Left ventricle myocardium inferior (tissue), 1 donor: ENCODE measurements around the gene SLC24A3. TPM values are rescaled to one million over a fixed set of nuclear protein-coding genes. Genes with fewer than 3 reads are reported as not detected.

Experiments
- DNase-seq: peaks from one replicate; pipeline ENCODE4 v3.0.0-alpha.2; 2020
- H3K27ac ChIP-seq: fragments of 200-600 bp; replicated peaks from 2 replicates; pipeline ENCODE4 v1.8.0; 2021
- H3K27me3 ChIP-seq: fragments of 200-600 bp; 2 replicates; pipeline ENCODE4 v1.8.0; 2021; ENCODE audit warnings: low read depth
- H3K36me3 ChIP-seq: fragments of 200-600 bp; 2 replicates; pipeline ENCODE4 v1.8.0; 2021
- H3K4me1 ChIP-seq: fragments of 200-600 bp; 2 replicates; pipeline ENCODE4 v1.8.0; 2021
- H3K4me3 ChIP-seq: fragments of 200-600 bp; 2 replicates; pipeline ENCODE4 v1.8.0; 2021; ENCODE audit warnings: mild to moderate bottlenecking, moderate library complexity
- H3K9me3 ChIP-seq: fragments of 200-600 bp; replicated peaks from 2 replicates; pipeline ENCODE4 v1.8.0; 2021
- CTCF ChIP-seq: fragments of 200-600 bp; IDR thresholded peaks from 2 replicates; pipeline ENCODE4 v1.8.0; 2021; ENCODE audit warnings: antibody characterized with exemption, mild to moderate bottlenecking, borderline replicate concordance
- intact Hi-C: fragments of 100-400 bp; cut with micrococcal nuclease; formaldehyde crosslinking; loops from one replicate; pipeline ENCODE4 v1.11.0; 2022
- total RNA-seq: library from RNA; stranded (reverse); fragmentation: NEBNext Ultra II Directional; extraction: Animal tissue kit (Norgen Biotek cat#: 25700); gene quantifications from one replicate; pipeline ENCODE4 v1.2.1, GENCODE V29; 2021
- donor health status: DM: no; HTN: yes; CAD: no; lungs with severe emphysema.

The SLC24A3 gene
- total RNA-seq, 1 donor from 2014 or later: 1.3 TPM

GRCh38 chr20:19185083-19185482 is 27.4 kb upstream of the SLC24A3 start:
- H3K27ac ChIP-seq: no peak overlapping the region
- H3K36me3 ChIP-seq: no peaks in the 10 kb centered on the region
- H3K4me1 ChIP-seq: no peaks in the 10 kb centered on the region
- peaks cover 17% of the 10 kb centered on the region for H3K9me3 ChIP-seq
- intact Hi-C loops: no loop called here
- TF ChIP-seq CTCF: no peak
- no peaks in the 10 kb centered on the region for H3K27me3 ChIP-seq
- no peak for DNase-seq
- no peak overlapping the region for H3K4me3 ChIP-seq

DNA sequence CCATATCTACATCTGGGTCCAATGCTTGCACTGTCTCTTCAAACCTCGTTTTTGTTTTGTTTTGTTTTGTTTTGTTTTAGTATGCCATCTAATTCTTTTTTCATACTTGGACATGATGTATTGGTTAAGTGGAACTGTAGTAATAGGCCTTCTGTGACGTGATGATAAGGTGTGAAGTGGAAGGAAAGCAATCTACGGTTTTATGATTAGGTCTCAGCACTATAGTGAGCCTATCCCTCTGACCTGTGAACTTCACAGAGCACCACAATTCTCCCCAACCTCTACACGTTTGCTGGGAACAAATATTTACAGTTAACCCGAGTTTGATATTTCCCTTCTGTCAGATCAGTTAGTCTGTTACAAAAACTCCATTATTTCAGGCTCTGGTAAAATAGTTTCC is 19.1 kb upstream of the SLC24A3 start:
- DNase-seq: no peak
- H3K36me3 ChIP-seq: no peaks in the 10 kb centered on the region
- peaks cover 12% of the 10 kb centered on the region for H3K9me3 ChIP-seq
- no peak overlapping the region for H3K4me3 ChIP-seq
- no peaks in the 10 kb centered on the region for H3K27me3 ChIP-seq
- intact Hi-C loops: no loop called here
- H3K4me1 ChIP-seq: no peaks in the 10 kb centered on the region
- no peak for TF ChIP-seq CTCF
- H3K27ac ChIP-seq: no peak overlapping the region

- Histone ChIP-seq H3K4me1 (peaks cover 4% of the 10 kb centered on the region), H3K27me3 (peaks cover 55% of the 10 kb centered on the region), H3K27ac (no peak overlapping the region), H3K36me3 (no peaks in the 10 kb centered on the region), H3K4me3 (no peak overlapping the region), H3K9me3 (peaks cover 4% of the 10 kb centered on the region)
- intact Hi-C loops: loop anchor here (5.0 kb wide), 2 partner anchors 376 to 456 kb away; no protein-coding TSS in a partner anchor
- DNase-seq: peak; percentile 72
- peak; percentile 93 for TF ChIP-seq CTCF
Observed at GRCh38 chr20:19205981-19206396, 6.5 kb upstream of the SLC24A3 start.

DNA sequence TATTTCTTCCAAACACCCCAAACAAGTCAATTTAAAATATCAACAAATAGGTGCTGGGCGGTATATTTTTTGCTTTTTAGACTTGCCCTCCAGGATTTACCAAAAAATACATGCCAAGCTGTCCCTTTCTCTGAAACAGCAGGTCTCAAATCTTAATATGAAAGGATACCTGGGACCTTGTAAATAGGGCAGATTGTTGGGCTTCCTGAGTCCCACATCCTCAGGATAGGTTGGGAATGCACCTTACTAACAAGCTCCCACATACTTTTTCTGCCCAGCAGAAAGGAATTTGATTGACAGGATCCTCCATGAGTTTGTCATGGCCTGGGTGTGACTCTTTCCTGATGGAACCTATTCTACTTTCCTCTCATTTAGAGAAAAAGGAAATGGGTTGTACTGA is 4.9 kb upstream of the SLC24A3 start:
- no peak for TF ChIP-seq CTCF
- no peak overlapping the region for H3K4me3 ChIP-seq
- H3K36me3 ChIP-seq: no peaks in the 10 kb centered on the region
- no peak for DNase-seq
- intact Hi-C loops: loop anchor here (5.0 kb wide), 2 partner anchors 375 to 455 kb away; no protein-coding TSS in a partner anchor
- H3K27ac ChIP-seq: no peak overlapping the region
- peaks cover 16% of the 10 kb centered on the region for H3K4me1 ChIP-seq
- peaks cover 4% of the 10 kb centered on the region for H3K9me3 ChIP-seq
- H3K27me3 ChIP-seq: peaks cover 69% of the 10 kb centered on the region

DNA sequence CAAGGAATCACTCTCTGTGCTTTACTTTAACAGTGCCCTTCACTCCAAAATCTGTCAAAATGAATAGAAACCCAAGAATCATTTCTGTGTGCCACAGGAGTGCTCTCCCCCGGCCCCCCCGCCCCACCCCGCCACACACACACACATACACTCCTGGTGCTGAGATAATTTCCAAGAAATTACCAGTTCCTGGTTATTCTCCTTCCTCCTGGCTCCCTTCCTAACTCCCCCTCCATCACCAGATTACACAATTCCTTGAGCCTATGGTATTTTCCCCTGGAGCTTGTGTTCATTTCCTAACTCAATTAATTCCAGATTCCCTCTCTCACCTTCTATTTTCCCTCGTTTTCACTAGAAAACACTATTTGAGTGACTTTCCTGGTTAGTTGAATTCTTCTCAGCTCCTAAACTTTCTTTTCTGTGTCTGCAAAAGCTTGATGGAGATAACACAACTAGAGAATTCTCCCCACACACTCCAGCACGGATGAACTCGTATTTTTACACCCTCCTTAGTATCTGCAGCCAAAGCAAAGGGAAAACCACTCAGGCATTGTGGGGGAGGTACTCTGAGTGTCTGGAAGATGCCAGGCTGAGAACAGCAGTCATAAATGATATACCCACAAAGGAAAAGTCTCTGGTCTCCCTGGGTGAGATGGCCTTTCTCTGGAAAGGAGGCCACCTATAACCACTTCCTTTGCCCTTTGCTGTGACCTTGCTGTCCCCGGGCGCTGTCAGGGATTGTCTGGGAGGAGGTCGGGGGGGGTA is 1.9 kb upstream of the SLC24A3 start:
- intact Hi-C loops: no loop called here
- H3K4me3 ChIP-seq: no peak overlapping the region
- no peaks in the 10 kb centered on the region for H3K36me3 ChIP-seq
- peaks cover 89% of the 10 kb centered on the region for H3K27me3 ChIP-seq
- no peak for DNase-seq
- no peak for TF ChIP-seq CTCF
- no peak overlapping the region for H3K27ac ChIP-seq
- no peaks in the 10 kb centered on the region for H3K9me3 ChIP-seq
- peaks cover 23% of the 10 kb centered on the region for H3K4me1 ChIP-seq
